SK-N-SH treated with all-trans-retinoic acid at 6 μM for 48 hours (cell line): ENCODE measurements around the gene SERPINA10.

Experiments
- ATAC-seq: fragments of 200-7000 bp; cut with Tn5 transposase; 3 replicates; pipeline ENCODE4 v1.9.1; 2020; ENCODE audit warnings: mild to moderate bottlenecking, moderate library complexity
- ARNTL ChIP-seq: fragments of 450-650 bp; formaldehyde crosslinking; IDR thresholded peaks from 2 replicates; pipeline ENCODE4 v1.5.0; 2020; ENCODE audit warnings: low read depth, mild to moderate bottlenecking, moderate library complexity, borderline replicate concordance
- BACH2 ChIP-seq: fragments of 250-450 bp; sonication (Bioruptor Pico); IDR thresholded peaks from 2 replicates; pipeline ENCODE4 v1.9.0; 2021; ENCODE audit warnings: mild to moderate bottlenecking, borderline replicate concordance
- CREB5 ChIP-seq: fragments of 250-450 bp; sonication (Bioruptor Pico); IDR thresholded peaks from 2 replicates; pipeline ENCODE4 v1.5.1; 2020; ENCODE audit warnings: low read depth, mild to moderate bottlenecking, moderate library complexity
- CSRNP3 ChIP-seq: fragments of 250-450 bp; sonication (Bioruptor Pico); IDR thresholded peaks from 2 replicates; pipeline ENCODE4 v1.5.1; 2021; ENCODE audit warnings: mild to moderate bottlenecking, moderate library complexity
- ESRRG ChIP-seq: fragments of 250-450 bp; sonication (Bioruptor Pico); IDR thresholded peaks from 2 replicates; pipeline ENCODE4 v1.6.1; 2021; ENCODE audit warnings: mild to moderate bottlenecking
- GLIS3 ChIP-seq: fragments of 250-450 bp; sonication (Bioruptor Pico); IDR thresholded peaks from 2 replicates; pipeline ENCODE4 v1.5.0; 2020; ENCODE audit warnings: mild to moderate bottlenecking, moderate library complexity
- ISL1 ChIP-seq: fragments of 250-450 bp; sonication (Bioruptor Pico); IDR thresholded peaks from 2 replicates; pipeline ENCODE4 v2.1.2; 2022; ENCODE audit warnings: mild to moderate bottlenecking, moderate library complexity
- OSR1 ChIP-seq: fragments of 250-450 bp; sonication (Bioruptor Pico); IDR thresholded peaks from 2 replicates; pipeline ENCODE4 v1.8.0; 2022; ENCODE audit warnings: moderate library complexity, mild to moderate bottlenecking, inconsistent platforms
- PATZ1 ChIP-seq: fragments of 250-450 bp; sonication (Bioruptor Pico); IDR thresholded peaks from 2 replicates; pipeline ENCODE4 v1.8.0; 2020; ENCODE audit warnings: mild to moderate bottlenecking, moderate library complexity, borderline replicate concordance
- POU6F1 ChIP-seq: fragments of 250-450 bp; sonication (Bioruptor Pico); IDR thresholded peaks from 2 replicates; pipeline ENCODE4 v1.8.0; 2021; ENCODE audit warnings: low read depth, mild to moderate bottlenecking, moderate library complexity, borderline replicate concordance
- PPARA ChIP-seq: fragments of 250-450 bp; sonication (Bioruptor Pico); IDR thresholded peaks from 2 replicates; pipeline ENCODE4 v1.5.0; 2020; ENCODE audit warnings: mild to moderate bottlenecking, borderline replicate concordance
- RARB ChIP-seq: fragments of 250-450 bp; sonication (Bioruptor Pico); IDR thresholded peaks from 2 replicates; pipeline ENCODE4 v1.8.0; 2021; ENCODE audit warnings: mild to moderate bottlenecking, moderate library complexity
- SNAI2 ChIP-seq: fragments of 250-450 bp; sonication (Bioruptor Pico); IDR thresholded peaks from 2 replicates; pipeline ENCODE4 v1.5.0; 2020; ENCODE audit warnings: mild to moderate bottlenecking, moderate library complexity
- TCF4 ChIP-seq: fragments of 250-450 bp; sonication (Bioruptor Pico); IDR thresholded peaks from 2 replicates; pipeline ENCODE4 v1.8.0; 2021; ENCODE audit warnings: mild to moderate bottlenecking, moderate library complexity, borderline replicate concordance
- TOX ChIP-seq: fragments of 250-450 bp; sonication (Bioruptor Pico); IDR thresholded peaks from 2 replicates; pipeline ENCODE4 v1.8.0; 2021; ENCODE audit warnings: mild to moderate bottlenecking, moderate library complexity, borderline replicate concordance
- TSHZ2 ChIP-seq: fragments of 250-450 bp; sonication (Bioruptor Pico); IDR thresholded peaks from 2 replicates; pipeline ENCODE4 v1.5.0; 2020; ENCODE audit warnings: mild to moderate bottlenecking, moderate library complexity
- ZC3H10 ChIP-seq: fragments of 250-450 bp; sonication (Bioruptor Pico); IDR thresholded peaks from 2 replicates; pipeline ENCODE4 v1.5.1; 2021; ENCODE audit warnings: mild to moderate bottlenecking, moderate library complexity
- ZFP30 ChIP-seq: fragments of 450-650 bp; formaldehyde crosslinking; IDR thresholded peaks from 2 replicates; pipeline ENCODE4 v1.5.0; 2022; ENCODE audit warnings: mild to moderate bottlenecking, moderate library complexity
- ZNF565 ChIP-seq: fragments of 450-650 bp; formaldehyde crosslinking; conservative IDR thresholded peaks from 2 replicates; pipeline ENCODE4 v1.5.0; 2020; ENCODE audit warnings: low read depth, mild to moderate bottlenecking, moderate library complexity
- ZNF70 ChIP-seq: fragments of 450-650 bp; formaldehyde crosslinking; IDR thresholded peaks from 2 replicates; pipeline ENCODE4 v1.5.0; 2020; ENCODE audit warnings: mild to moderate bottlenecking, moderate library complexity
- ZNF8 ChIP-seq: fragments of 450-650 bp; formaldehyde crosslinking; IDR thresholded peaks from 2 replicates; pipeline ENCODE4 v1.5.0; 2020; ENCODE audit warnings: mild to moderate bottlenecking, moderate library complexity

The SERPINA10 gene

GRCh38 chr14:94309721-94310120 lies 16.7 kb upstream of the SERPINA10 start:
- TF ChIP-seq RARB (CRISPR knock-in tag) (no peak), POU6F1 (CRISPR knock-in tag) (no peak), TSHZ2 (CRISPR knock-in tag) (no peak), PATZ1 (CRISPR knock-in tag) (no peak), OSR1 (no peak), PPARA (CRISPR knock-in tag) (no peak), ZNF8 (CRISPR knock-in tag) (no peak), ARNTL (CRISPR knock-in tag) (no peak), CREB5 (CRISPR knock-in tag) (no peak), BACH2 (no peak), ZC3H10 (CRISPR knock-in tag) (no peak), TCF4 (CRISPR knock-in tag) (no peak), CSRNP3 (CRISPR knock-in tag) (no peak), ZNF70 (no peak), ZFP30 (no peak)

GRCh38 chr14:94307410-94307992 lies 14.4 kb upstream of the SERPINA10 start:
- ATAC-seq, result no peak
- TF ChIP-seq ARNTL (CRISPR knock-in tag) (no peak), CREB5 (CRISPR knock-in tag) (no peak), SNAI2 (CRISPR knock-in tag) (no peak), TCF4 (CRISPR knock-in tag) (no peak), ISL1 (CRISPR knock-in tag) (no peak), ZNF70 (no peak), TSHZ2 (CRISPR knock-in tag) (no peak), GLIS3 (CRISPR knock-in tag) (no peak), PATZ1 (CRISPR knock-in tag) (no peak), ZC3H10 (CRISPR knock-in tag) (no peak), ZNF565 (CRISPR knock-in tag) (no peak), ZFP30 (no peak), ESRRG (no peak), TOX (no peak), OSR1 (no peak)

More at GRCh38 chr14:94309721-94310120, 16.7 kb upstream of the SERPINA10 start:
- ATAC-seq, result no peak
